Kidney (tissue), 14 donors: ENCODE measurements around the gene NOL3. TPM values are rescaled to one million over a fixed set of nuclear protein-coding genes. Genes with fewer than 3 reads are reported as not detected.

ENCODE experiments used
- DNase-seq, 5 donors: peaks; one replicate each; pipeline ENCODE4 v3.0.0-alpha.2; 2013 to 2020
- FAIRE-seq: peaks from 2 replicates; lab custom pipeline; 2012; peaks lifted over from hg19 to GRCh38; lab: Jason Lieb, UNC
- H3K27ac ChIP-seq, 2 donors: one replicate each; pipeline ENCODE4 v1.7.0; 2013; ENCODE audit warnings: low read depth in 2 of 2, low read length in 2 of 2, inconsistent platforms in 1 of 2
- H3K27me3 ChIP-seq: one replicate; pipeline ENCODE4 v1.7.1; 2013; ENCODE audit warnings: low read length, inconsistent platforms; ENCODE audit not compliant: control insufficient read depth, insufficient read depth
- H3K36me3 ChIP-seq, 3 donors: one replicate each; pipeline versions ENCODE4 v1.7.0 to v1.7.1; 2013; ENCODE audit warnings: low read length in 3 of 3, control low read depth in 1 of 3, inconsistent platforms in 1 of 3; ENCODE audit not compliant: insufficient read depth in 3 of 3, control insufficient read depth in 2 of 3
- H3K4me1 ChIP-seq, 3 donors: one replicate each; pipeline versions ENCODE4 v1.7.0 to v1.7.1; 2013; ENCODE audit warnings: low read length in 3 of 3, inconsistent platforms in 1 of 3, low read depth in 1 of 3; ENCODE audit not compliant: control insufficient read depth in 2 of 3, insufficient read depth in 2 of 3
- H3K4me3 ChIP-seq, 3 donors: one replicate each; pipeline versions ENCODE4 v1.7.0 to v1.8.1; 2013; ENCODE audit warnings: low read length in 3 of 3, control low read depth in 1 of 3, inconsistent platforms in 1 of 3
- H3K9ac ChIP-seq, 3 donors: one replicate each; pipeline versions ENCODE4 v1.7.0 to v1.7.1; 2013; ENCODE audit warnings: low read length in 3 of 3, control low read depth in 1 of 3, inconsistent platforms in 1 of 3
- H3K9me3 ChIP-seq, 3 donors: one replicate each; pipeline versions ENCODE4 v1.7.0 to v1.7.1; 2013; ENCODE audit warnings: low read length in 3 of 3, control low read depth in 1 of 3, inconsistent platforms in 1 of 3; ENCODE audit not compliant: control insufficient read depth in 2 of 3, insufficient read depth in 1 of 3
- intact Hi-C: fragments of 100-400 bp; cut with DNase I; formaldehyde crosslinking; loops from one replicate; pipeline ENCODE4 v1.11.1; 2022
- polyA plus RNA-seq: library from polyadenylated mRNA; stranded (reverse); fragments of 350-450 nt; fragmentation: Illumina TruSeq; extraction: RNeasy Lipid Tissue Mini Kit (QIAGEN cat#74804); gene quantifications from one replicate; pipeline ENCODE4 v1.2.3, GENCODE V29; 2014; ENCODE audit warnings: low read depth, low replicate concordance; ENCODE audit not compliant: insufficient read depth
- total RNA-seq: library from RNA; stranded (reverse); fragmentation: NEBNext Ultra II Directional; extraction: Animal tissue kit (Norgen Biotek cat#: 25700); gene quantifications from one replicate; pipeline ENCODE4 v1.2.1, GENCODE V29; 2021
- TF ChIP-seq, protein P1 (sequence below): IDR thresholded peaks from 3 replicates; pipeline ENCODE4 v1.5.1; 2012; ENCODE audit warnings: mild to moderate bottlenecking, moderate library complexity, borderline replicate concordance; ENCODE audit not compliant: insufficient read depth; ENCODE audit errors: extremely low read depth
- donor health status: control.
- donor health status: control.
- donor health status: control.
- donor health status: control.
- donor health status: control.
- donor health status: DM: yes; HTN: yes; CAD: no.
- donor health status: Normal renal cell carcinoma (clear cell type).

NOL3 gene
- total and polyA plus RNA-seq, 2 donors from 2014 or later, result 35.3 to 36.4 TPM

- TF ChIP-seq, protein P1, sequence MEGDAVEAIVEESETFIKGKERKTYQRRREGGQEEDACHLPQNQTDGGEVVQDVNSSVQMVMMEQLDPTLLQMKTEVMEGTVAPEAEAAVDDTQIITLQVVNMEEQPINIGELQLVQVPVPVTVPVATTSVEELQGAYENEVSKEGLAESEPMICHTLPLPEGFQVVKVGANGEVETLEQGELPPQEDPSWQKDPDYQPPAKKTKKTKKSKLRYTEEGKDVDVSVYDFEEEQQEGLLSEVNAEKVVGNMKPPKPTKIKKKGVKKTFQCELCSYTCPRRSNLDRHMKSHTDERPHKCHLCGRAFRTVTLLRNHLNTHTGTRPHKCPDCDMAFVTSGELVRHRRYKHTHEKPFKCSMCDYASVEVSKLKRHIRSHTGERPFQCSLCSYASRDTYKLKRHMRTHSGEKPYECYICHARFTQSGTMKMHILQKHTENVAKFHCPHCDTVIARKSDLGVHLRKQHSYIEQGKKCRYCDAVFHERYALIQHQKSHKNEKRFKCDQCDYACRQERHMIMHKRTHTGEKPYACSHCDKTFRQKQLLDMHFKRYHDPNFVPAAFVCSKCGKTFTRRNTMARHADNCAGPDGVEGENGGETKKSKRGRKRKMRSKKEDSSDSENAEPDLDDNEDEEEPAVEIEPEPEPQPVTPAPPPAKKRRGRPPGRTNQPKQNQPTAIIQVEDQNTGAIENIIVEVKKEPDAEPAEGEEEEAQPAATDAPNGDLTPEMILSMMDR, result no peak
- DNase-seq (peak; percentile 57 to 84 (median 60)), FAIRE-seq (no peak)
- no peaks in the 10 kb centered on the region for H3K36me3 ChIP-seq
- H3K9me3 ChIP-seq, result no peaks in the 10 kb centered on the region
- intact Hi-C loops, result no loop called here
- H3K9ac ChIP-seq, result no peak overlapping the region
- H3K27ac ChIP-seq, result peak overlapping the region in 1 of 2 donors; percentile 51
- H3K4me3 ChIP-seq, result peak overlapping the region in 2 of 3 donors; percentile 6 to 49
- peaks cover 0 to 42% (median 6%) of the 10 kb centered on the region in 3 donors for H3K4me1 ChIP-seq
- H3K27me3 ChIP-seq, result peaks cover 47% of the 10 kb centered on the region
These were observed 7.0 kb upstream of the NOL3 start for GRCh38 chr16:67163164-67163998.

DNA sequence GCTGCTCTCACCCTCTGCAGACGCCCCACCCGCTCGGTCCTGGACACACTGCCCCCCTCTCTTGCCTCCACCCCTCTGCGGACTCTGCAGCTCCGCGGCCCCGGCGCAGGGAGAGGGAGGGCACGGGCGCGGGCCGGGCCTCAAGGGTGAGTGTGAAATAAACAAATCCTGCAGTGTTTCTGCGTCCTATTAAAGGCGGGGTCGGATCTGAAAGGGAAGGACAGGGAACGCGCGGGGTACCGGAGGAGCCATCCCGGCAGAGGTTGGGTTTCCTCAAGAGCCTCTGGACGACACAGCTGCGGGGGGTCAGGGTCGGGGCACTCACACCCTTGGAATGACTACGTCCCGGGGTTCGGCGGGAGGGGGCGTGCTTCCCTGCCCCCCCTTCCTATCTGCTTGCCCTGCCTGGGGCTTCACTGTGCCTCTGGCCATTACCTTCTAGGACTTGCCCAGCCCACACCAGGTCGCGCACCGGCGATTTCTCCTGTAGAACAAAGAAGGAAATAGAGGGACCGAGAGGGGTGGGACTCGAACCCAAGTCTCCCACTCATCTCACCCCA, 6.3 kb upstream of the NOL3 start:
- Histone ChIP-seq H3K36me3 (no peaks in the 10 kb centered on the region), H3K4me1 (peaks cover 0 to 37% (median 6%) of the 10 kb centered on the region in 3 donors), H3K4me3 (peak overlapping the region in 2 of 3 donors; percentile 42 to 49), H3K27me3 (peaks cover 46% of the 10 kb centered on the region), H3K9me3 (no peaks in the 10 kb centered on the region), H3K27ac (no peak overlapping the region), H3K9ac (no peak overlapping the region)
- intact Hi-C loops, result no loop called here
- no peak for FAIRE-seq
- peak in 2 of 5 donors; percentile 74 to 84 for DNase-seq
- TF ChIP-seq, protein P1, result no peak

DNA sequence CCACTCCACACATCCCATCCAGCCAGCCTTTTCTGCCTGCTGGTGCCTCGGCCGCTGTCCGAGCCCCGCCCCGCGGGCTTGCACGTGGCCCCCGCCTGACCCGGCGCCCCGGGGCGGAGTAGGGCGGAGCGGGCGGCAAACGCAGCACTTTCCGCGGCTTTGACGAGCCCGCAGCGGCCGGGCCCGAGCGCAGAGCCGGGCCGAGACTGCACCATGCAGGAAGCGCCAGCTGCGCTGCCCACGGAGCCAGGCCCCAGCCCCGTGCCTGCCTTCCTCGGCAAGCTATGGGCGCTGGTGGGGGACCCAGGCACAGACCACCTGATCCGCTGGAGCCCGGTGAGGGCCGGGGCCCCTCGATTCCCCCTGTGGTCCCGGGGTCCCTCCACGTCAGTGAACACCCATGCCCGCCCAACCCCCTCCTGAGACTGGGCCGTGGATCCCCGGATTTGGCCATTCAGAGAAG, 5.7 kb upstream of the NOL3 start, which contains the start of gene HSF4:
Gene HSF4, plus strand, starts transcription at position 147 of the 463 bp plus-strand sequence. Its CDS starts 67 bp downstream, at position 214.
- H3K9ac ChIP-seq, result peak within 1 kb of the TSS in 1 of 3 donors; percentile 16
- H3K27me3 ChIP-seq, result peaks cover 49% of the 10 kb centered on the region
- H3K4me3 ChIP-seq, result peak within 1 kb of the TSS in 2 of 3 donors; percentile 42 to 49
- H3K9me3 ChIP-seq, result no peaks in the 10 kb centered on the region
- H3K36me3 ChIP-seq, result no peaks in the 10 kb centered on the region
- H3K27ac ChIP-seq, result peak within 1 kb of the TSS in 1 of 2 donors; percentile 51
- no peak for FAIRE-seq
- intact Hi-C loops, result no loop called here
- TF ChIP-seq, protein P1, result no peak
- peaks cover 0 to 40% (median 6%) of the 10 kb centered on the region in 3 donors for H3K4me1 ChIP-seq
- peak in 3 of 5 donors; percentile 8 to 88 (median 59) for DNase-seq
